Activated CD4-positive, alpha-beta T cell treated with anti-CD3 and anti-CD28 coated beads, Interleukin-2, amount 10 ng/mL, durations not matched to agents 7 days and 5 days (primary cell): Measurements from ENCODE around the gene UGT1A9. TPM values are rescaled to one million over a fixed set of nuclear protein-coding genes. Genes with fewer than 3 reads are reported as not detected.

Source experiments
- CTCF ChIA-PET: fragments of 350-600 bp; sonication (Branson Sonifier 250); formaldehyde crosslinking; loops from one replicate; lab custom pipeline; 2021; ENCODE audit warnings: antibody characterized with exemption; lab: Charles Lee
- POLR2A ChIA-PET: fragments of 350-600 bp; sonication (Branson Sonifier 250); formaldehyde crosslinking; loops from one replicate; lab custom pipeline; 2021; ENCODE audit warnings: antibody characterized with exemption; lab: Charles Lee
- DNase-seq: peaks from one replicate; pipeline ENCODE4 v3.0.0-alpha.2; 2020
- H3K27ac Mint-ChIP-seq: one replicate; pipeline ENCODE4 v1.8.0; 2021; ENCODE audit warnings: mild to moderate bottlenecking, moderate library complexity, mixed read lengths
- H3K27me3 Mint-ChIP-seq: one replicate; pipeline ENCODE4 v1.8.0; 2021; ENCODE audit warnings: mixed read lengths
- H3K36me3 Mint-ChIP-seq: one replicate; pipeline ENCODE4 v1.8.0; 2021; ENCODE audit warnings: low read depth, mixed read lengths
- H3K4me1 Mint-ChIP-seq: one replicate; pipeline ENCODE4 v1.8.0; 2021; ENCODE audit warnings: mixed read lengths
- H3K4me3 Mint-ChIP-seq: one replicate; pipeline ENCODE4 v1.8.0; 2021; ENCODE audit warnings: mild to moderate bottlenecking, moderate library complexity, mixed read lengths
- H3K9me3 Mint-ChIP-seq: one replicate; pipeline ENCODE4 v1.8.0; 2021; ENCODE audit warnings: mixed read lengths
- total RNA-seq, 2 experiments: library from RNA; stranded (reverse); gene quantifications; one replicate each; pipeline ENCODE4 v1.2.3, GENCODE V29; 2021

The UGT1A9 gene
- total RNA-seq, 2 experiments from 2014 or later, result not detected

- Mint-ChIP-seq H3K4me3 (no peak overlapping the region), H3K4me1 (no peaks in the 10 kb centered on the region), H3K27ac (no peak overlapping the region), H3K9me3 (no peaks in the 10 kb centered on the region), H3K27me3 (peaks cover 16% of the 10 kb centered on the region), H3K36me3 (no peaks in the 10 kb centered on the region)
- ChIA-PET POLR2A (no interaction called here), CTCF (no interaction called here)
- DNase-seq, result no peak
These were observed 89.5 kb downstream of the UGT1A9 start for GRCh38 chr2:233761040-233761769.

- H3K9me3 Mint-ChIP-seq, result no peaks in the 10 kb centered on the region
- H3K4me3 Mint-ChIP-seq, result no peak overlapping the region
- POLR2A ChIA-PET, result no interaction called here
- no peaks in the 10 kb centered on the region for H3K36me3 Mint-ChIP-seq
- peaks cover 21% of the 10 kb centered on the region for H3K27me3 Mint-ChIP-seq
- H3K27ac Mint-ChIP-seq, result no peak overlapping the region
- H3K4me1 Mint-ChIP-seq, result no peaks in the 10 kb centered on the region
- DNase-seq, result no peak
- CTCF ChIA-PET, result no interaction called here
These were observed 92.6 kb downstream of the UGT1A9 start for GRCh38 chr2:233764264-233764663.

GRCh38 chr2:233764761-233765160 is 93.1 kb downstream of the UGT1A9 start:
- no peak for DNase-seq
- Mint-ChIP-seq H3K36me3 (no peaks in the 10 kb centered on the region), H3K27ac (no peak overlapping the region), H3K9me3 (no peaks in the 10 kb centered on the region), H3K4me1 (no peaks in the 10 kb centered on the region), H3K4me3 (no peak overlapping the region), H3K27me3 (peaks cover 22% of the 10 kb centered on the region)
- ChIA-PET POLR2A (no interaction called here), CTCF (no interaction called here)

GRCh38 chr2:233766416-233766815 is 94.7 kb downstream of the UGT1A9 start:
- CTCF ChIA-PET, result no interaction called here
- H3K4me3 Mint-ChIP-seq, result no peak overlapping the region
- POLR2A ChIA-PET, result no interaction called here
- H3K4me1 Mint-ChIP-seq, result no peaks in the 10 kb centered on the region
- no peaks in the 10 kb centered on the region for H3K9me3 Mint-ChIP-seq
- H3K36me3 Mint-ChIP-seq, result no peaks in the 10 kb centered on the region
- no peak for DNase-seq
- H3K27me3 Mint-ChIP-seq, result peaks cover 27% of the 10 kb centered on the region
- H3K27ac Mint-ChIP-seq, result no peak overlapping the region

GRCh38 chr2:233768076-233768475 is 96.4 kb downstream of the UGT1A9 start:
- H3K4me1 Mint-ChIP-seq, result no peaks in the 10 kb centered on the region
- ChIA-PET POLR2A (no interaction called here), CTCF (no interaction called here)
- DNase-seq, result no peak
- no peak overlapping the region for H3K27ac Mint-ChIP-seq
- no peaks in the 10 kb centered on the region for H3K9me3 Mint-ChIP-seq
- H3K27me3 Mint-ChIP-seq, result peaks cover 25% of the 10 kb centered on the region
- H3K4me3 Mint-ChIP-seq, result no peak overlapping the region
- H3K36me3 Mint-ChIP-seq, result no peaks in the 10 kb centered on the region

GRCh38 chr2:233769260-233769659 is 97.6 kb downstream of the UGT1A9 start:
- Mint-ChIP-seq H3K36me3 (no peaks in the 10 kb centered on the region), H3K4me1 (no peaks in the 10 kb centered on the region), H3K9me3 (no peaks in the 10 kb centered on the region), H3K4me3 (no peak overlapping the region), H3K27me3 (peaks cover 16% of the 10 kb centered on the region), H3K27ac (no peak overlapping the region)
- no peak for DNase-seq
- CTCF ChIA-PET, result no interaction called here
- POLR2A ChIA-PET, result no interaction called here

GRCh38 chr2:233772153-233772552 is 100.5 kb downstream of the UGT1A9 start:
- Mint-ChIP-seq H3K27me3 (peaks cover 14% of the 10 kb centered on the region), H3K9me3 (peaks cover 3% of the 10 kb centered on the region), H3K4me3 (no peak overlapping the region), H3K36me3 (no peaks in the 10 kb centered on the region), H3K27ac (no peak overlapping the region), H3K4me1 (no peaks in the 10 kb centered on the region)
- ChIA-PET POLR2A (no interaction called here), CTCF (no interaction called here)
- DNase-seq, result no peak

GRCh38 chr2:233772583-233772982 is 100.9 kb downstream of the UGT1A9 start:
- CTCF ChIA-PET, result no interaction called here
- no peaks in the 10 kb centered on the region for H3K36me3 Mint-ChIP-seq
- peaks cover 3% of the 10 kb centered on the region for H3K9me3 Mint-ChIP-seq
- POLR2A ChIA-PET, result no interaction called here
- no peaks in the 10 kb centered on the region for H3K4me1 Mint-ChIP-seq
- no peak overlapping the region for H3K4me3 Mint-ChIP-seq
- no peak for DNase-seq
- no peak overlapping the region for H3K27ac Mint-ChIP-seq
- H3K27me3 Mint-ChIP-seq, result peaks cover 13% of the 10 kb centered on the region

GRCh38 chr2:233773854-233774253 is 102.2 kb downstream of the UGT1A9 start:
- Mint-ChIP-seq H3K4me3 (no peak overlapping the region), H3K4me1 (no peaks in the 10 kb centered on the region), H3K27me3 (peaks cover 10% of the 10 kb centered on the region), H3K36me3 (no peaks in the 10 kb centered on the region), H3K9me3 (peaks cover 3% of the 10 kb centered on the region), H3K27ac (no peak overlapping the region)
- CTCF ChIA-PET, result interaction anchor here (1.3 kb wide), 1 partner anchor 40 kb away, joined by 3 read pairs; no protein-coding TSS in a partner anchor
- POLR2A ChIA-PET, result no interaction called here
- DNase-seq, result no peak

- Mint-ChIP-seq H3K27me3 (peaks cover 8% of the 10 kb centered on the region), H3K36me3 (no peaks in the 10 kb centered on the region), H3K9me3 (peaks cover 3% of the 10 kb centered on the region), H3K4me1 (no peaks in the 10 kb centered on the region), H3K27ac (no peak overlapping the region), H3K4me3 (no peak overlapping the region)
- CTCF ChIA-PET, result no interaction called here
- no peak for DNase-seq
- POLR2A ChIA-PET, result no interaction called here
These were observed 103.7 kb downstream of the UGT1A9 start for GRCh38 chr2:233775414-233775813.

GRCh38 chr2:233778030-233778429 is 106.3 kb downstream of the UGT1A9 start, which contains the start of gene MROH2A:
MROH2A (plus strand) TSS chr2:233778330; CDS start chr2:233779359, 1,029 bp downstream.
- no peak for DNase-seq
- H3K4me3 Mint-ChIP-seq, result no peak within 1 kb of the TSS
- CTCF ChIA-PET, result interaction anchor here (0.5 kb wide), 1 partner anchor 239 kb away, joined by 3 read pairs; no protein-coding TSS in a partner anchor
- POLR2A ChIA-PET, result no interaction called here
- H3K4me1 Mint-ChIP-seq, result no peaks in the 10 kb centered on the region
- H3K27ac Mint-ChIP-seq, result no peak within 1 kb of the TSS
- no peaks in the 10 kb centered on the region for H3K36me3 Mint-ChIP-seq
- peaks cover 3% of the 10 kb centered on the region for H3K9me3 Mint-ChIP-seq
- peaks cover 19% of the 10 kb centered on the region for H3K27me3 Mint-ChIP-seq

- CTCF ChIA-PET, result no interaction called here
- POLR2A ChIA-PET, result no interaction called here
- DNase-seq, result no peak
- H3K4me3 Mint-ChIP-seq, result no peak overlapping the region
- H3K9me3 Mint-ChIP-seq, result peaks cover 3% of the 10 kb centered on the region
- H3K27me3 Mint-ChIP-seq, result peaks cover 20% of the 10 kb centered on the region
- H3K27ac Mint-ChIP-seq, result no peak overlapping the region
- no peaks in the 10 kb centered on the region for H3K36me3 Mint-ChIP-seq
- no peaks in the 10 kb centered on the region for H3K4me1 Mint-ChIP-seq
These were observed 108.0 kb downstream of the UGT1A9 start for GRCh38 chr2:233779722-233780121.

GRCh38 chr2:233780771-233781170 is 109.1 kb downstream of the UGT1A9 start:
- CTCF ChIA-PET, result interaction anchor here (1.0 kb wide), 1 partner anchor 25 kb away, joined by 3 read pairs; no protein-coding TSS in a partner anchor
- POLR2A ChIA-PET, result no interaction called here
- Mint-ChIP-seq H3K27ac (no peak overlapping the region), H3K4me1 (no peaks in the 10 kb centered on the region), H3K4me3 (no peak overlapping the region), H3K9me3 (peaks cover 3% of the 10 kb centered on the region), H3K36me3 (no peaks in the 10 kb centered on the region), H3K27me3 (peaks cover 18% of the 10 kb centered on the region)
- DNase-seq, result no peak

GRCh38 chr2:233789554-233789953 is 117.9 kb downstream of the UGT1A9 start:
- Mint-ChIP-seq H3K4me1 (no peaks in the 10 kb centered on the region), H3K4me3 (no peak overlapping the region)
- POLR2A ChIA-PET, result no interaction called here

More at GRCh38 chr2:233789554-233789953, 117.9 kb downstream of the UGT1A9 start:
- Mint-ChIP-seq H3K27ac (no peak overlapping the region), H3K36me3 (no peaks in the 10 kb centered on the region), H3K9me3 (no peaks in the 10 kb centered on the region), H3K27me3 (no peaks in the 10 kb centered on the region)
- CTCF ChIA-PET, result no interaction called here
- no peak for DNase-seq
